Measurements from ENCODE around the gene RNF212B.

RNF212B gene

GRCh38 chr14:23310546-23310945 is 72.8 kb downstream of the RNF212B start:
- H3K36me3 ChIP-seq (ENCODE audit: control insufficient read depth, low read depth, low read length): peaks cover 4% of the 10 kb centered on the region
- no peak overlapping the region for H3K27ac ChIP-seq (ENCODE audit: low read length)
- no peaks in the 10 kb centered on the region for H3K9me3 ChIP-seq (ENCODE audit: control insufficient read depth, low read depth, low read length)
- no peaks in the 10 kb centered on the region for H3K27me3 ChIP-seq (ENCODE audit: control insufficient read depth, insufficient read depth, low read length)
- no peak overlapping the region for H3K9ac ChIP-seq (ENCODE audit: low read length)
- peaks cover 11% of the 10 kb centered on the region for H3K4me1 ChIP-seq (ENCODE audit: control insufficient read depth, low read depth, low read length)
- no peak overlapping the region for H3K4me3 ChIP-seq (ENCODE audit: low read length)

- no peaks in the 10 kb centered on the region for H3K36me3 ChIP-seq (ENCODE audit: control insufficient read depth, low read depth, low read length)
- no peaks in the 10 kb centered on the region for H3K9me3 ChIP-seq (ENCODE audit: control insufficient read depth, low read depth, low read length)
- no peak overlapping the region for H3K4me3 ChIP-seq (ENCODE audit: low read length)
- no peak overlapping the region for H3K27ac ChIP-seq (ENCODE audit: low read length)
- H3K9ac ChIP-seq (ENCODE audit: low read length): no peak overlapping the region
- H3K27me3 ChIP-seq (ENCODE audit: control insufficient read depth, insufficient read depth, low read length): no peaks in the 10 kb centered on the region
- H3K4me1 ChIP-seq (ENCODE audit: control insufficient read depth, low read depth, low read length): peaks cover 9% of the 10 kb centered on the region
Observed at GRCh38 chr14:23316300-23316699, 78.6 kb downstream of the RNF212B start.

GRCh38 chr14:23319746-23320583 is 82.2 kb downstream of the RNF212B start:
- no peaks in the 10 kb centered on the region for H3K9me3 ChIP-seq (ENCODE audit: control insufficient read depth, low read depth, low read length)
- peak overlapping the region; percentile 77 for H3K4me3 ChIP-seq (ENCODE audit: low read length)
- H3K4me1 ChIP-seq (ENCODE audit: control insufficient read depth, low read depth, low read length): peaks cover 22% of the 10 kb centered on the region
- H3K27me3 ChIP-seq (ENCODE audit: control insufficient read depth, insufficient read depth, low read length): no peaks in the 10 kb centered on the region
- peak overlapping the region; percentile 68 for H3K9ac ChIP-seq (ENCODE audit: low read length)
- peak overlapping the region; percentile 98 for H3K27ac ChIP-seq (ENCODE audit: low read length)
- H3K36me3 ChIP-seq (ENCODE audit: control insufficient read depth, low read depth, low read length): peaks cover 23% of the 10 kb centered on the region

- no peaks in the 10 kb centered on the region for H3K9me3 ChIP-seq (ENCODE audit: control insufficient read depth, low read depth, low read length)
- H3K4me1 ChIP-seq (ENCODE audit: control insufficient read depth, low read depth, low read length): peaks cover 22% of the 10 kb centered on the region
- peak within 1 kb of the TSS; percentile 87 for H3K4me3 ChIP-seq (ENCODE audit: low read length)
- H3K36me3 ChIP-seq (ENCODE audit: control insufficient read depth, low read depth, low read length): peaks cover 32% of the 10 kb centered on the region
- H3K27ac ChIP-seq (ENCODE audit: low read length): peak within 1 kb of the TSS; percentile 98
- H3K27me3 ChIP-seq (ENCODE audit: control insufficient read depth, insufficient read depth, low read length): no peaks in the 10 kb centered on the region
- peak within 1 kb of the TSS; percentile 94 for H3K9ac ChIP-seq (ENCODE audit: low read length)
Observed at GRCh38 chr14:23320584-23321571, 83.1 kb downstream of the RNF212B start, which contains the start of gene PABPN1. Gene PABPN1 (plus strand): TSS chr14:23321457. CDS start chr14:23321470, 13 bp downstream.

GRCh38 chr14:23321572-23322547 is 84.1 kb downstream of the RNF212B start:
- peak overlapping the region; percentile 87 for H3K4me3 ChIP-seq (ENCODE audit: low read length)
- H3K27me3 ChIP-seq (ENCODE audit: control insufficient read depth, insufficient read depth, low read length): no peaks in the 10 kb centered on the region
- H3K9ac ChIP-seq (ENCODE audit: low read length): peak overlapping the region; percentile 94
- no peaks in the 10 kb centered on the region for H3K9me3 ChIP-seq (ENCODE audit: control insufficient read depth, low read depth, low read length)
- H3K27ac ChIP-seq (ENCODE audit: low read length): peak overlapping the region; percentile 85
- H3K4me1 ChIP-seq (ENCODE audit: control insufficient read depth, low read depth, low read length): peaks cover 22% of the 10 kb centered on the region
- peaks cover 36% of the 10 kb centered on the region for H3K36me3 ChIP-seq (ENCODE audit: control insufficient read depth, low read depth, low read length)

Measured in iPS-18a (cell line).